Kasumi-1 (cell line): ENCODE results near the gene HOTAIR.

Experiments used
- DNase-seq, 2 experiments: peaks; one replicate each; lab custom pipeline; 2025; lab: John Stamatoyannopoulos, UW

HOTAIR gene

GRCh38 chr12:53976172-53976822 is 1.5 kb upstream of the HOTAIR start:
- DNase-seq = no peak

GRCh38 chr12:53975479-53976152 is 862 bp upstream of the HOTAIR start:
- DNase-seq = no peak

- DNase-seq = no peak
Measured at GRCh38 chr12:53975064-53975471, 314 bp upstream of the HOTAIR start.

GRCh38 chr12:53973236-53974042 is 1.3 kb downstream of the HOTAIR start:
- no peak for DNase-seq

GRCh38 chr12:53972722-53973235 is 2.0 kb downstream of the HOTAIR start, which contains the start of gene HOXC11:
HOXC11 (plus strand) TSS chr12:53973126; CDS start chr12:53973242, 116 bp downstream.
- no peak for DNase-seq

- DNase-seq = no peak
Measured at GRCh38 chr12:53972152-53972702, 2.5 kb downstream of the HOTAIR start.

- no peak for DNase-seq
Measured at GRCh38 chr12:53971686-53972085, 3.1 kb downstream of the HOTAIR start.

- DNase-seq = no peak
Measured at GRCh38 chr12:53971129-53971528, 3.6 kb downstream of the HOTAIR start.

- DNase-seq = no peak
Measured at GRCh38 chr12:53970451-53970850, 4.3 kb downstream of the HOTAIR start.

- DNase-seq = no peak
Measured at GRCh38 chr12:53969588-53970259, 5.0 kb downstream of the HOTAIR start.

- no peak for DNase-seq
Measured at GRCh38 chr12:53968214-53969127, 6.3 kb downstream of the HOTAIR start.

- DNase-seq = no peak
Measured at GRCh38 chr12:53967421-53967925, 7.3 kb downstream of the HOTAIR start.

- no peak for DNase-seq
Measured at GRCh38 chr12:53966385-53967133, 8.2 kb downstream of the HOTAIR start.

GRCh38 chr12:53966085-53966384 is 8.7 kb downstream of the HOTAIR start:
- DNase-seq = no peak

- DNase-seq = no peak
Measured at GRCh38 chr12:53965281-53966084, 9.3 kb downstream of the HOTAIR start.

GRCh38 chr12:53964315-53964713 is 10.4 kb downstream of the HOTAIR start:
- DNase-seq = no peak

GRCh38 chr12:53963434-53964314 is 11.1 kb downstream of the HOTAIR start:
- no peak for DNase-seq

GRCh38 chr12:53963005-53963404 is 11.7 kb downstream of the HOTAIR start:
- no peak for DNase-seq
